CD4-positive, alpha-beta T cell treated with Interleukin-17A for 4 hours (primary cell): ENCODE measurements around the gene IRF2BP2.
"Not testable (repeated sequence)": the region's sequence is repeated elsewhere in the genome, so short reads cannot be mapped to it uniquely, and the experiment has no call there.

Experiments
- DNase-seq: peaks from one replicate; pipeline ENCODE4 v3.0.0-alpha.2; 2020; ENCODE audit warnings: mixed read lengths

IRF2BP2 gene

GRCh38 chr1:234610061-234610665 lies at the start of gene IRF2BP2:
Gene IRF2BP2 (minus strand): TSS chr1:234610178. CDS start chr1:234609494, 684 bp downstream.
- DNase-seq = peak; percentile 85

- DNase-seq = no peak
Measured at GRCh38 chr1:234659538-234659937, 49.6 kb upstream of the IRF2BP2 start.

- DNase-seq = no peak
Measured at GRCh38 chr1:234658138-234658537, 48.2 kb upstream of the IRF2BP2 start.

GRCh38 chr1:234656944-234657654 lies 47.1 kb upstream of the IRF2BP2 start:
- no peak for DNase-seq

- no peak for DNase-seq
Measured at GRCh38 chr1:234656070-234656895, 46.3 kb upstream of the IRF2BP2 start.

GRCh38 chr1:234655328-234656069 lies 45.5 kb upstream of the IRF2BP2 start:
- DNase-seq = no peak

- DNase-seq = no peak
Measured at GRCh38 chr1:234654002-234654733, 44.2 kb upstream of the IRF2BP2 start.

GRCh38 chr1:234649432-234650081 lies 39.6 kb upstream of the IRF2BP2 start:
- DNase-seq = no peak

GRCh38 chr1:234647758-234648157 lies 37.8 kb upstream of the IRF2BP2 start:
- no peak for DNase-seq

- no peak for DNase-seq
Measured at GRCh38 chr1:234647245-234647644, 37.3 kb upstream of the IRF2BP2 start.

- DNase-seq = no peak
Measured at GRCh38 chr1:234645964-234646363, 36.0 kb upstream of the IRF2BP2 start.

- DNase-seq = no peak
Measured at GRCh38 chr1:234645474-234645953, 35.5 kb upstream of the IRF2BP2 start.

GRCh38 chr1:234644928-234645327 lies 35.0 kb upstream of the IRF2BP2 start:
- no peak for DNase-seq

GRCh38 chr1:234643850-234644134 lies 33.8 kb upstream of the IRF2BP2 start:
- no peak for DNase-seq

- DNase-seq = no peak
Measured at GRCh38 chr1:234643111-234643849, 33.3 kb upstream of the IRF2BP2 start.

- no peak for DNase-seq
Measured at GRCh38 chr1:234642428-234642827, 32.5 kb upstream of the IRF2BP2 start.

GRCh38 chr1:234639961-234640360 lies 30.0 kb upstream of the IRF2BP2 start:
- no peak for DNase-seq

- DNase-seq = no peak
Measured at GRCh38 chr1:234638832-234639799, 29.1 kb upstream of the IRF2BP2 start.

- DNase-seq = not testable (repeated sequence)
Measured at GRCh38 chr1:234634922-234635321, 24.9 kb upstream of the IRF2BP2 start.

GRCh38 chr1:234634387-234634786 lies 24.4 kb upstream of the IRF2BP2 start:
- no peak for DNase-seq
